Ascending aorta (tissue), 2 donors: ENCODE results near the gene ANAPC7. TPM values are rescaled to one million over a fixed set of nuclear protein-coding genes. Genes with fewer than 3 reads are reported as not detected.
A peak's percentile ranks its signal among the peaks of the same experiment; 100 is the strongest.
"Not testable (repeated sequence)": the region's sequence is repeated elsewhere in the genome, so short reads cannot be mapped to it uniquely, and the experiment has no call there.

Experiments
- DNase-seq, 2 donors: peaks; one replicate each; pipeline ENCODE4 v3.0.0-alpha.2; 2019; ENCODE audit warnings: low spot score in 2 of 2
- H3K27ac ChIP-seq, 2 donors: fragments of 200-600 bp; sonication (generic); one replicate each; pipeline ENCODE4 v1.5.1; 2016 to 2017; ENCODE audit warnings: mild to moderate bottlenecking in 1 of 2
- H3K27me3 ChIP-seq: fragments of 200-600 bp; sonication (generic); one replicate; pipeline ENCODE4 v1.5.1; 2017
- H3K36me3 ChIP-seq, 2 donors: fragments of 200-600 bp; sonication (generic); one replicate each; pipeline ENCODE4 v1.5.1; 2016
- H3K4me1 ChIP-seq, 2 donors: fragments of 200-600 bp; sonication (generic); one replicate each; pipeline ENCODE4 v1.5.1; 2016 to 2017; ENCODE audit warnings: mild to moderate bottlenecking in 1 of 2
- H3K4me3 ChIP-seq, 2 donors: fragments of 200-600 bp; sonication (generic); one replicate each; pipeline ENCODE4 v1.5.1; 2016 to 2017; ENCODE audit warnings: mild to moderate bottlenecking in 1 of 2
- H3K9me3 ChIP-seq, 2 donors: fragments of 200-600 bp; sonication (generic); one replicate each; pipeline ENCODE4 v1.5.1; 2016
- intact Hi-C: fragments of 100-400 bp; cut with DNase I; formaldehyde crosslinking; loops from one replicate; pipeline ENCODE4 v1.15.1; 2023
- total RNA-seq: library from RNA; depleted of rRNA; stranded (reverse); fragments of >200 nt; gene quantifications from one replicate; pipeline ENCODE4 v1.1.0, GENCODE V29; 2016
- TF ChIP-seq, protein P1 (sequence below), 3 experiments: fragments of 200-600 bp in 2 of 3; fragments of 450-650 bp in 1 of 3; sonication (generic) in 2 of 3; IDR thresholded peaks; one replicate each; pipeline ENCODE4 v1.5.1; 2016 to 2019; ENCODE audit warnings: antibody characterized with exemption in 3 of 3, mild to moderate bottlenecking in 1 of 3, moderate library complexity in 1 of 3

ANAPC7 gene
- total RNA-seq, 1 donor from 2014 or later: 34.7 TPM

DNA sequence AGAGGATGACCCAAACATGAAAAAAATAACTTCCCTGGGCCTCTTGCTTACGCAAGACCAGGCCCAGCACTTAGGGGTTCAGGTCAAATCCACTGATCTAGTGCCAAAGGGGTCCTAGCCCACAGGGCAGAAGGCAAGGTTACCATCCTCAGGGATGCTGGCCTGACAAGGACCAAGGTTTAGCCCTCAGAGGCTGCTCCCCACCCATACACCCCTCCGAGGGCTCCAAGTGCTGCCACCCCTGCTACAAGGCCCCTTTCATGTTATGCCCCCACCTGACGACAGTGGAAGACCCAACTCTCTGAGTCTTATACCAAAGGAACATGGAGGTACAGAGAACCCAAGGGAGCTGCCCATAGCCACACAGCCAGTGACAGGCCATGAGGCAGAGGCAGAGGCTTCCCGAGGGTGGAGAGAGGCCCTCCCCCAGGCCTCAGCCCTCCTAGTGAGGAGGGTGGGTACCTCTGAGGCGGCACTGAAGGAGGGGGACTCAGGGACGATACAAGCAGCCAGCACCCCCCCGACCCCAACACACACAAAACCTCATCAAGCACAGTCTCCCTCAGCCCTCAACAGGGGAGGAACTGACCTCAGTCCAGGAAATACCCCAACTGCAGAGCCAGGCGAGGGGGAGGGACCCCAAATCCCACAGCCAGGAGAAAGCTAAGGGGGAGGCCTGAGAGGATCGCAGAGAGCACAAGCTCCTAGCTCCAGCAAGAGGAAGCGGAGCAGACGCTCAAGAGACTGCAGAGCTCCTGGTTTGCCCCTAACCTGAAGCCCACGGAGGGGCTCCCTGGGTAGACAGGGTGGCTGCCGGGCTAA lies 37.0 kb downstream of the ANAPC7 start:
- TF ChIP-seq, protein P1, sequence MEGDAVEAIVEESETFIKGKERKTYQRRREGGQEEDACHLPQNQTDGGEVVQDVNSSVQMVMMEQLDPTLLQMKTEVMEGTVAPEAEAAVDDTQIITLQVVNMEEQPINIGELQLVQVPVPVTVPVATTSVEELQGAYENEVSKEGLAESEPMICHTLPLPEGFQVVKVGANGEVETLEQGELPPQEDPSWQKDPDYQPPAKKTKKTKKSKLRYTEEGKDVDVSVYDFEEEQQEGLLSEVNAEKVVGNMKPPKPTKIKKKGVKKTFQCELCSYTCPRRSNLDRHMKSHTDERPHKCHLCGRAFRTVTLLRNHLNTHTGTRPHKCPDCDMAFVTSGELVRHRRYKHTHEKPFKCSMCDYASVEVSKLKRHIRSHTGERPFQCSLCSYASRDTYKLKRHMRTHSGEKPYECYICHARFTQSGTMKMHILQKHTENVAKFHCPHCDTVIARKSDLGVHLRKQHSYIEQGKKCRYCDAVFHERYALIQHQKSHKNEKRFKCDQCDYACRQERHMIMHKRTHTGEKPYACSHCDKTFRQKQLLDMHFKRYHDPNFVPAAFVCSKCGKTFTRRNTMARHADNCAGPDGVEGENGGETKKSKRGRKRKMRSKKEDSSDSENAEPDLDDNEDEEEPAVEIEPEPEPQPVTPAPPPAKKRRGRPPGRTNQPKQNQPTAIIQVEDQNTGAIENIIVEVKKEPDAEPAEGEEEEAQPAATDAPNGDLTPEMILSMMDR (IDR thresholded peaks at IDR 0.05): no peak
- no peak for DNase-seq

DNA sequence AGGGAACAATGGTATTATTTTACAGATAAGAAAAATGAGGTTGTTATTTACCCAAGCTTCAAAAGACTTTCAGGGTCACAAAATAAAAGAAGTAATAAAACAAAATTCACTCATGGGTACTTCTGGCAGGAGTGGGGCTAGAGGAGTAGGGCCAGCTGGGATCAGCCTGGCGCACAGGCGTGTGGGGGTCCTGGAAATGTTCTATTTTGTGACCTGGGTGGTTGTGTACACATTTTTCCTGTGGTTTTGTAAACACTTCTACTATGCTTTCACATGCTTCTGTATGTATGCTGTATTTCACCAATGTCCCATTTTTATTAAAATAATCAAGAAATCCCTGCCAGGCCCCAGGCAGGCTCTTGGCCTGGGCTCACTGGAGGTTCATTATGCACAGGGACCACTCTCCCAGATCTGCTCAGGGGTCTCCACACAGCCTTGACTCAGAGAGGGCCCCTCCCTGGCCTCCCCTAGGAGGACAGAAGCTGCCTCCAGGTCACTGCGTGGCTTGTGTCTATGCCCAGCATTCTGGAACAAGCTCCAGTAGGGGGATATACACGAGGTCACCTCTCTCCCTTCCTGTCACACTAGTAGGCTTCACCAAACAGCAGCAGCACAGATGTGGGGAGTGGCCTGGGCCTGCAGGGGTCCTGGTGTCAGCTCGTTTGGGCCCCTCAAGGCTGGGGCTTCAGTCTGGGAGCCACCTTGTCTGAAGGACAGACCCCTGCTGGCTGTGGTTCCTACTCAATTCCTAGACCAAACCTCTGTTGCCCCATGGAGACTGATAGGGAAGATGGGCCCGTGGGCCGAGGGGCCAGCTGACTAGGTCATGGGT lies 37.8 kb downstream of the ANAPC7 start:
- Histone ChIP-seq H3K36me3 (no peaks in the 10 kb centered on the region), H3K4me3 (no peak overlapping the region), H3K4me1 (peaks cover 10 to 25% of the 10 kb centered on the region in 2 donors), H3K27me3 (no peaks in the 10 kb centered on the region), H3K9me3 (no peaks in the 10 kb centered on the region), H3K27ac (peak overlapping the region; percentile 76 to 84)
- TF ChIP-seq, protein P1 (IDR thresholded peaks at IDR 0.05): no peak
- intact Hi-C loops: no loop called here
- no peak for DNase-seq

More for the DNA sequence above, 37.0 kb downstream of the ANAPC7 start:
- peak overlapping the region; percentile 76 to 84 for H3K27ac ChIP-seq
- intact Hi-C loops: no loop called here
- H3K4me3 ChIP-seq: no peak overlapping the region
- H3K27me3 ChIP-seq: no peaks in the 10 kb centered on the region
- no peaks in the 10 kb centered on the region for H3K9me3 ChIP-seq
- H3K36me3 ChIP-seq: no peaks in the 10 kb centered on the region
- peaks cover 10 to 32% of the 10 kb centered on the region in 2 donors for H3K4me1 ChIP-seq

DNA sequence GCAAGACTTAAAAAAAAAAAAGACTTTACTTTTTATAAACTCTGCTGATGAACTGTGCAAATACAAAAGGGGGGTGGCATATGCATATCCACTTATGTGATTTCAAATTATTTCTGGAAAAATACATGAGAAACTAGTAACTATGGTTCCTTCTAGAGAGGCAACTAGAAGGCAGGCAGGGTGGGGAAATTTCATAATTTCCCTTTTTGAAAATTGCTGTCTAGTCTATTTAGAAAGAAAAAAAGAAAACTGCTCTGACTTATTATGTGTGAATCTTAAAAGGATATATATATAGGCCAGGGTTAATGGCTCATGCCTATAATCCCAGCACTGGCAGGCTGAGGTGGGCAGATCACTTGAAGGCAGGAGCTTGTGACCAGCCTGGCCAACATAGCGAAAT lies 42.3 kb downstream of the ANAPC7 start:
- Histone ChIP-seq H3K27me3 (no peaks in the 10 kb centered on the region), H3K36me3 (no peaks in the 10 kb centered on the region), H3K27ac (no peak overlapping the region), H3K4me1 (no peaks in the 10 kb centered on the region), H3K4me3 (no peak overlapping the region), H3K9me3 (no peaks in the 10 kb centered on the region)
- DNase-seq: no peak
- TF ChIP-seq, protein P1 (IDR thresholded peaks at IDR 0.05): no peak
- intact Hi-C loops: no loop called here

DNA sequence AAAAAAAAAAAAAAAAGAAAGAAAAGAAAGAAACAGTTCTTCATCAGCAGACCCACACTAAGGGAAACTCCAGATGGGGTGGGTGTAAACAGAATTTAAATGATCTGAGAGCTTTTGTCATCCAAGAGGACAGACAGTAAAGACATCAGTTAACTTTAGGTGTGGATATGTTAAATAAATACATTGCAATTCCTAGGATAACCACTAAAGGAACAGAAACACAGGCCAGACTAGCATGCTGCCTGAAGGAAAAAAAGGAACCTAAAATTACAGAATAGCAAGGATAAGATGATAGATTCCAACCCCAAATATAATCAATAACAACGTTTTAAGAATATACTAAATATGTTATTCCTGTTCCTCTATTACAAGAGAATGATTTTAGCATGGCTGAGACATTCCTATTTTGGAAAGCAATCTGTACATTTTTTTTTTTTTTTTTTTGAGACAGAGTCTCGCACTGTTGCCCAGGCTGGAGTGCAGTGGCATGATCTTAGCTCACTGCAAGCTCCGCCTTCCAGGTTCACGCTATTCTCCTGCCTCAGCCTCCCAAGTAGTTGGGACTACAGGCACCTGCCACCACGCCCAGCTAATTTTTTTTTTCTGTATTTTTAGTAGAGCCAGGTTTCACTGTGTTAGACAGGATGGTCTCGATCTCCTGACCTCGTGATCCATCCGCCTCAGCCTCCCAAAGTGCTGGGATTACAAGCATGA lies 45.0 kb downstream of the ANAPC7 start:
- H3K27ac ChIP-seq, H3K4me3 ChIP-seq, H3K4me1 ChIP-seq, H3K36me3 ChIP-seq, intact Hi-C loops, H3K9me3 ChIP-seq, DNase-seq, H3K27me3 ChIP-seq: not testable (repeated sequence)

DNA sequence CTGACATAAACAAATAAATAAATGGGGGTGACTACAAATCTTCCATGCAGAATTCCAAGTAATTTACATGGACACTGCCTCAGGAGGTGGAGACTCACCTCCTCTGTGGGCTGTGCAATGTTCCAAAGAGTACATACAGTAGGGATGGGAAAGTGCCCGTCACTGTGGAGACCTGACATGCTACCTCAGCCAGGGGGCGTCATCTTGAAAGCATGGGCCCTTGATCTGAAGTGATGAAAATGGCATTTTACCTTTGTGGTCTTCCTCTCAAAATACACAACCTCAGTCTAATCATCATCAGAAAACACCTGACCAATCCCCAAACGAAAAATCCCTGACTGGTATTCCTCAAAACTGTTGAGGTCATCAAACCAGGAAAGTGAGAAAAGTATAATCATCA lies 48.4 kb downstream of the ANAPC7 start:
- Histone ChIP-seq H3K36me3 (peaks cover 3 to 11% of the 10 kb centered on the region in 2 donors), H3K4me1 (no peaks in the 10 kb centered on the region), H3K27ac (no peak overlapping the region), H3K9me3 (no peaks in the 10 kb centered on the region), H3K27me3 (no peaks in the 10 kb centered on the region), H3K4me3 (no peak overlapping the region)
- no peak for DNase-seq
- TF ChIP-seq, protein P1 (IDR thresholded peaks at IDR 0.05): peak in 2 of 3 experiments; percentile 19 to 36
- intact Hi-C loops: no loop called here
